ENCODE data around the gene SLC17A4. TPM values are rescaled to one million over a fixed set of nuclear protein-coding genes. Genes with fewer than 3 reads are reported as not detected.

SLC17A4 gene
- total and polyA plus RNA-seq, 2 donors from 2014 or later: 0.88 to 1.8 TPM

DNA sequence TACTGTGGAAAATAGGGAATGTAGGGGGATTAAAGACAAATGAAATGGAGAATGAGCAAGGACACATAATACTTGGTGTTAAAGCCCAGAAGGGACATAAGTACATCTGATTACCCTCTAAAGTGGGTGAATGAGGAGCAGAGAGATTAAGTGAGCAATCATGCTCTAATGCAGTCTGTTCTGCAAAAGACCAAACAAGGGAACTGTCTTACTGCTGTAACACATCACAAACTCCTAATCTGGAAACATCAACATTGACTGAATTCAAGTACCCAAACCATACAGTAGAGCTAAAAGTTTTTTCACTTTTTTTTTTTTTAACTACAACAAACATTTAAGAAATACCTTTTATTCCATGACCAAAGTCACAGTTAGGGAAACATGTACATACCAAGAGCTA is 19.3 kb upstream of the SLC17A4 start:
- intact Hi-C loops (cut with DNase I): no loop called here
- peaks cover 0 to 6% (median 0%) of the 10 kb centered on the region in 3 donors for H3K9me3 ChIP-seq (ENCODE audit: control insufficient read depth in 2 of 3, insufficient read depth in 1 of 3, low read length in 3 of 3)
- FAIRE-seq (no peak), DNase-seq (no peak)
- H3K4me1 ChIP-seq (ENCODE audit: control insufficient read depth in 2 of 3, insufficient read depth in 2 of 3, low read depth in 1 of 3, low read length in 3 of 3): no peaks in the 10 kb centered on the region
- no peak overlapping the region for H3K4me3 ChIP-seq (ENCODE audit: low read length in 3 of 3)
- no peaks in the 10 kb centered on the region for H3K27me3 ChIP-seq (ENCODE audit: control insufficient read depth, insufficient read depth, low read length)
- no peak overlapping the region for H3K27ac ChIP-seq (ENCODE audit: low read depth in 2 of 2, low read length in 2 of 2)
- no peaks in the 10 kb centered on the region for H3K36me3 ChIP-seq (ENCODE audit: control insufficient read depth in 2 of 3, insufficient read depth in 3 of 3, low read length in 3 of 3)
- TF ChIP-seq, protein P1, sequence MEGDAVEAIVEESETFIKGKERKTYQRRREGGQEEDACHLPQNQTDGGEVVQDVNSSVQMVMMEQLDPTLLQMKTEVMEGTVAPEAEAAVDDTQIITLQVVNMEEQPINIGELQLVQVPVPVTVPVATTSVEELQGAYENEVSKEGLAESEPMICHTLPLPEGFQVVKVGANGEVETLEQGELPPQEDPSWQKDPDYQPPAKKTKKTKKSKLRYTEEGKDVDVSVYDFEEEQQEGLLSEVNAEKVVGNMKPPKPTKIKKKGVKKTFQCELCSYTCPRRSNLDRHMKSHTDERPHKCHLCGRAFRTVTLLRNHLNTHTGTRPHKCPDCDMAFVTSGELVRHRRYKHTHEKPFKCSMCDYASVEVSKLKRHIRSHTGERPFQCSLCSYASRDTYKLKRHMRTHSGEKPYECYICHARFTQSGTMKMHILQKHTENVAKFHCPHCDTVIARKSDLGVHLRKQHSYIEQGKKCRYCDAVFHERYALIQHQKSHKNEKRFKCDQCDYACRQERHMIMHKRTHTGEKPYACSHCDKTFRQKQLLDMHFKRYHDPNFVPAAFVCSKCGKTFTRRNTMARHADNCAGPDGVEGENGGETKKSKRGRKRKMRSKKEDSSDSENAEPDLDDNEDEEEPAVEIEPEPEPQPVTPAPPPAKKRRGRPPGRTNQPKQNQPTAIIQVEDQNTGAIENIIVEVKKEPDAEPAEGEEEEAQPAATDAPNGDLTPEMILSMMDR (IDR thresholded peaks at IDR 0.05; ENCODE audit: borderline replicate concordance, extremely low read depth, insufficient read depth): no peak
- H3K9ac ChIP-seq (ENCODE audit: low read length in 3 of 3): no peak overlapping the region

GRCh38 chr6:25743868-25744267 is 10.7 kb upstream of the SLC17A4 start:
- no peaks in the 10 kb centered on the region for H3K4me1 ChIP-seq (ENCODE audit: control insufficient read depth in 2 of 3, insufficient read depth in 2 of 3, low read depth in 1 of 3, low read length in 3 of 3)
- DNase-seq (no peak), FAIRE-seq (no peak)
- no peak overlapping the region for H3K27ac ChIP-seq (ENCODE audit: low read depth in 2 of 2, low read length in 2 of 2)
- H3K27me3 ChIP-seq (ENCODE audit: control insufficient read depth, insufficient read depth, low read length): no peaks in the 10 kb centered on the region
- no peak overlapping the region for H3K9ac ChIP-seq (ENCODE audit: low read length in 3 of 3)
- H3K9me3 ChIP-seq (ENCODE audit: control insufficient read depth in 2 of 3, insufficient read depth in 1 of 3, low read length in 3 of 3): no peaks in the 10 kb centered on the region
- TF ChIP-seq, protein P1 (IDR thresholded peaks at IDR 0.05; ENCODE audit: borderline replicate concordance, extremely low read depth, insufficient read depth): no peak
- intact Hi-C loops (cut with DNase I): no loop called here
- no peak overlapping the region for H3K4me3 ChIP-seq (ENCODE audit: low read length in 3 of 3)
- no peaks in the 10 kb centered on the region for H3K36me3 ChIP-seq (ENCODE audit: control insufficient read depth in 2 of 3, insufficient read depth in 3 of 3, low read length in 3 of 3)

DNA sequence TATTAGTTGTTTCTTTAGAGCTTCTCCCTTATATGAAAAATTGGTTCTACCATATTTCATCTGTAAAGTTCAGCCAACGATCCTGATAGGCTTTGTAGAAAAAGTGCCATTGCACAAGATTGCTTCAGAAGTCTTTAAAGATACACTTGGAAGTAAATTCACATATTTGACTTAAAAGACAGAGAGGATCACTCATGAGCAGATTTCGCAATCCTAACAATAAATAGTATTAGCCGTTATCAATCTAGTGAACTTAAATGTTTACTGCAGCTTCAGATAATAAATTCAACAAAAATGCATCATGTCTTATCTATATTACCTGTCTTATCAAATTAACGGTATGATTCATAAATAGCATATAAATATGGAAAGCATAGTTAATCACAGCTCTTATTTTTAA is 8.7 kb upstream of the SLC17A4 start:
- no peak for DNase-seq
- Histone ChIP-seq H3K9ac (ENCODE audit: low read length in 3 of 3) (no peak overlapping the region), H3K27ac (ENCODE audit: low read depth in 2 of 2, low read length in 2 of 2) (no peak overlapping the region), H3K9me3 (ENCODE audit: control insufficient read depth in 2 of 3, insufficient read depth in 1 of 3, low read length in 3 of 3) (no peaks in the 10 kb centered on the region), H3K4me1 (ENCODE audit: control insufficient read depth in 2 of 3, insufficient read depth in 2 of 3, low read depth in 1 of 3, low read length in 3 of 3) (no peaks in the 10 kb centered on the region), H3K4me3 (ENCODE audit: low read length in 3 of 3) (no peak overlapping the region), H3K27me3 (ENCODE audit: control insufficient read depth, insufficient read depth, low read length) (no peaks in the 10 kb centered on the region), H3K36me3 (ENCODE audit: control insufficient read depth in 2 of 3, insufficient read depth in 3 of 3, low read length in 3 of 3) (no peaks in the 10 kb centered on the region)
- intact Hi-C loops (cut with DNase I): no loop called here
- FAIRE-seq: no peak
- TF ChIP-seq, protein P1 (IDR thresholded peaks at IDR 0.05; ENCODE audit: borderline replicate concordance, extremely low read depth, insufficient read depth): no peak

DNA sequence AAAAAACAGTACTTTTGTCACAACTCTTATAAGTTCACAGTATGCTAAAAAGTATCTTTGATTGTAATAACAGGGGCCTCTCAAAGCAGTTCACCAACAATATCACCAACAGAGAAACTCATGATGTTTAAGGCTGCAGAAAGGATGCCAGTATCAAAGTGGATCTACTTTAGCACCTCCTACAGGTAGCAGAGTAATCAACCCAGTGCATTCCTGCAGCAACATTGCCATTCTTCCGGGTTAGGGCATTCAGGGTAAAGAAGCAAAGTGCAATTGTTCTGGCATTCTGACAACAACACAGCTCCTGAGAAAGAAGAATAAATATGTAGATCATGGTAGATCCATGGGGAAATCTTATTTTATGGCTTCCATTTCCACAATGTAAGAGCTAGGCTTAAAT is 7.6 kb upstream of the SLC17A4 start:
- no peak for FAIRE-seq
- H3K36me3 ChIP-seq (ENCODE audit: control insufficient read depth in 2 of 3, insufficient read depth in 3 of 3, low read length in 3 of 3): no peaks in the 10 kb centered on the region

More for the DNA sequence above, 7.6 kb upstream of the SLC17A4 start:
- no peak for DNase-seq
- Histone ChIP-seq H3K9me3 (ENCODE audit: control insufficient read depth in 2 of 3, insufficient read depth in 1 of 3, low read length in 3 of 3) (no peaks in the 10 kb centered on the region), H3K27ac (ENCODE audit: low read depth in 2 of 2, low read length in 2 of 2) (no peak overlapping the region), H3K27me3 (ENCODE audit: control insufficient read depth, insufficient read depth, low read length) (no peaks in the 10 kb centered on the region), H3K4me1 (ENCODE audit: control insufficient read depth in 2 of 3, insufficient read depth in 2 of 3, low read depth in 1 of 3, low read length in 3 of 3) (no peaks in the 10 kb centered on the region), H3K4me3 (ENCODE audit: low read length in 3 of 3) (no peak overlapping the region), H3K9ac (ENCODE audit: low read length in 3 of 3) (no peak overlapping the region)
- intact Hi-C loops (cut with DNase I): no loop called here
- TF ChIP-seq, protein P1 (IDR thresholded peaks at IDR 0.05; ENCODE audit: borderline replicate concordance, extremely low read depth, insufficient read depth): no peak
